ENCODE results near the gene YTHDF2.

- TF ChIP-seq ARNT (IDR thresholded peaks at IDR 0.05) = no peak
- TF ChIP-seq, protein P1, sequence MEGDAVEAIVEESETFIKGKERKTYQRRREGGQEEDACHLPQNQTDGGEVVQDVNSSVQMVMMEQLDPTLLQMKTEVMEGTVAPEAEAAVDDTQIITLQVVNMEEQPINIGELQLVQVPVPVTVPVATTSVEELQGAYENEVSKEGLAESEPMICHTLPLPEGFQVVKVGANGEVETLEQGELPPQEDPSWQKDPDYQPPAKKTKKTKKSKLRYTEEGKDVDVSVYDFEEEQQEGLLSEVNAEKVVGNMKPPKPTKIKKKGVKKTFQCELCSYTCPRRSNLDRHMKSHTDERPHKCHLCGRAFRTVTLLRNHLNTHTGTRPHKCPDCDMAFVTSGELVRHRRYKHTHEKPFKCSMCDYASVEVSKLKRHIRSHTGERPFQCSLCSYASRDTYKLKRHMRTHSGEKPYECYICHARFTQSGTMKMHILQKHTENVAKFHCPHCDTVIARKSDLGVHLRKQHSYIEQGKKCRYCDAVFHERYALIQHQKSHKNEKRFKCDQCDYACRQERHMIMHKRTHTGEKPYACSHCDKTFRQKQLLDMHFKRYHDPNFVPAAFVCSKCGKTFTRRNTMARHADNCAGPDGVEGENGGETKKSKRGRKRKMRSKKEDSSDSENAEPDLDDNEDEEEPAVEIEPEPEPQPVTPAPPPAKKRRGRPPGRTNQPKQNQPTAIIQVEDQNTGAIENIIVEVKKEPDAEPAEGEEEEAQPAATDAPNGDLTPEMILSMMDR (IDR thresholded peaks at IDR 0.05 in 2 of 3, conservative IDR thresholded peaks at IDR 0.05 in 1 of 3; ENCODE audit: insufficient read depth in 2 of 3, low read depth in 1 of 3, low read length in 3 of 3) = no peak
Observed at GRCh38 chr1:28811369-28811765, 74.6 kb downstream of the YTHDF2 start.
